Mesodermal cell (in vitro differentiated cells): ENCODE data around the gene PLEKHG5.
"Not testable (repeated sequence)": the region's sequence is repeated elsewhere in the genome, so short reads cannot be mapped to it uniquely, and the experiment has no call there.

Experiments used
- H3K27ac ChIP-seq: 2 replicates; pipeline ENCODE4 v1.7.0; 2013; ENCODE audit warnings: mild to moderate bottlenecking, low read depth, low read length, moderate library complexity; ENCODE audit not compliant: severe bottlenecking
- H3K36me3 ChIP-seq: 2 replicates; pipeline ENCODE4 v1.7.1; 2013; ENCODE audit warnings: mild to moderate bottlenecking, low read length, moderate library complexity; ENCODE audit not compliant: control insufficient read depth, insufficient read depth
- H3K4me1 ChIP-seq: one replicate; pipeline ENCODE4 v1.7.1; 2013; ENCODE audit warnings: mild to moderate bottlenecking, low read length; ENCODE audit not compliant: insufficient read depth, control insufficient read depth, poor library complexity, severe bottlenecking
- H3K4me3 ChIP-seq: 2 replicates; pipeline ENCODE4 v1.7.0; 2013; ENCODE audit warnings: low read length, control low read depth, mild to moderate bottlenecking; ENCODE audit not compliant: insufficient read depth, poor library complexity, severe bottlenecking; ENCODE audit errors: extremely low read depth
- H3K9me3 ChIP-seq: 2 replicates; pipeline ENCODE4 v1.7.1; 2013; ENCODE audit warnings: mild to moderate bottlenecking, low read length, moderate library complexity; ENCODE audit not compliant: control insufficient read depth
- WGBS, 2 experiments: methylation state at CpG; one replicate each; pipeline ENCODE4 v1.1.5; 2013; ENCODE audit warnings: missing lambda C conversion rate in 2 of 2; ENCODE audit not compliant: insufficient coverage in 2 of 2; 5-methylcytosine and 5-hydroxymethylcytosine counted together

PLEKHG5 gene

DNA sequence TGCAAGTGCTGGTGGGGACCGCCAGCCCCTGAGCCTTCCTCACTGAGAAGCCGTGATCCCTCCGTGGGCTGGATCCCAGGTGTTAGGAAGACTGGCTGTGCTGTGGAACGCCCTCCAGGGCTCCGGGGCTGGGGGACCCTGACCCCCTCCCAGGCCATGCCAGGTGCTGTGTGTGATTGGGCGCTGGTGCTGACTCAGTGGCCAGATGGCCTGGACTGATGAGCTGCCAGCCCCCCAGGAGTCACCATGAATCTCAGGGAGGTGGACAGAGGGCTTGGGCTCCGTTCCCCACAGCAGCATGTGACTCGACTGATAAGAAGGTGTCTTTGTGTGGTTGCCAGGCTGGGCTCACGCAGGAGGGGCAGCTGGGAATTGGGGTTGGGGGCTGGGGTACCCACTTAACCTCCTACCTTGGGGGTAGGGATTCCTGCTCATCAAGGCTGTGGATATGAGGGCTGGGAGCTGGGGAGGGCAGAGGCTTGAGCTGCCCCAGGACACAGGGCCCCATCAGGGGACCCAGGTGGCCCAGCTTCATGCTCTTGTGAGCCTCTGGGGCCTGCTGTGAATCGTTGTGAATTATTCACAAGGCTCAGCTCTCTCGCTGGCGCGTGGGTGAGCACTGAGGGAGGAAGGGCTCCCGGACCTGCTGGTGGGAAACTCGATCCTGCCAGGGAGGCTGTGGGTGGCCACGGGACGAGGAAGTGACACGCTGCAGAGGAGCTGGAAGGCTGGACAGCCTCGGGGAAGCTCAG, 61.6 kb downstream of the PLEKHG5 start:
- H3K36me3 ChIP-seq, H3K9me3 ChIP-seq, H3K4me3 ChIP-seq, H3K4me1 ChIP-seq, H3K27ac ChIP-seq: not testable (repeated sequence)
- 59 to 63% methylated on average over 8 to 13 of the region's 19 CpGs for WGBS, 2 experiments

DNA sequence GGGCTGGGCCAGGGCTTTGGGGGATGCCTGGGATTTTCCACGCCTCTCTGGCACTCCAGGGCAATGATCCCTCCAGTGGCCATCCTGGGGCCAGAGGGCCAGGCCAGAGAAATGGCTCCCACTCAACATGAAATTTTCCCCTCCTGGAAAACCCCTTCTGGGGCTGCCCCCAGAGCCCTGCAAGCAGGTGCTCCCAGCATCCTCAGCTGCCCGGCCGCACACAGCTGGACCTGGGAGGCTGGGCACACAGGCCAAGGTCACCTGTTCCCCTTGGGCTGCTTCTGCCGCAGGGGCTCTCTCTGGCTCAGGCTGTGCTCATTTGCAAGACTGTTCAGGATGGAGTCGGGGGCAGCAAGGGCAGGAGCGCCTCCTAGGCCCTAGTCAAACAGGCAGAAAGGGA, 63.0 kb downstream of the PLEKHG5 start:
- not testable (repeated sequence) for H3K9me3 ChIP-seq, H3K4me1 ChIP-seq, H3K27ac ChIP-seq, H3K36me3 ChIP-seq, H3K4me3 ChIP-seq
- WGBS, 2 experiments = 56 to 68% methylated on average over 3 to 4 of the region's 6 CpGs

DNA sequence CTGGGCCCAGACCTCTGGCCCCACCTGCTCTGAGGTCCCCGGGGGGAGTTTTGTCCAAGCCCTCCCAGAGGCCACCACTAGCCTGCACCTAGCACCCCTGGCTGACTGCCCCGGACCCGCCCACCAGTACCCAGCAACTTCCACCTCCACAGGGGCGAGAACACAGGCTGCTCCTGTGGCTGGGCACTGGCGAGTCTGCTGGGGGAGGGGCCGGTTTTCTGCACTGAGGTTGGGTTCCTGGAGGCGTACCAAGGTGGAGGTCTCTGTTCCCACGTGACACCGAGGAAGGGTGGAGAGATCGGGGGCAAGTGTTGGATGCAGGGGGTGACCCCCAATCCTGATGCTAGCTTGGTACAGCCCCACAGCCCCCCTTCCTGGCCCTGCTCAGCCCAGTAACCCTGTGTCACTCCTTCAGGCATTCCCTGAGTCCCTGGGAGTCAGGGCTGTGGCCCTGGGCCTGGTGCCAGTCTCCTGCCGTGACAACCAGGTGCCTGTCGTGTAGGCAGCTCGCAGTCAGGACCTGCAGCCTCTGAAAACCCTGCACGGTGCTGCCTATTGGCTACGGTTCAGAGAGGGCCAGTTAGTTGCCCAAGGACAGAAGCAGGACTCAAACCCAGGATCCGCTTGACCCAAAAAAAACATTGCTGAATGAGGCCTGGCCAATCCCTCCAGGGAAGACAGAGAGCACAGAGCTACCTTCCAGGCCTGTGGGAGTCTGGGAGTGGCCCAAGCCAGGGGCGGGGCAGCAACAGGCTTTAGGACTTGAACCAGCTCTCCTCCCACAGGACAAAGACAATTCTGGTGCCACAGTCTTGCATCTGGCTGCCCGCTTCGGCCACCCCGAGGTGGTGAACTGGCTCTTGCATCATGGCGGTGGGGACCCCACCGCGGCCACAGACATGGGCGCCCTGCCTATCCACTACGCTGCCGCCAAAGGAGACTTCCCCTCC, 63.8 kb downstream of the PLEKHG5 start:
- H3K27ac ChIP-seq = no peak overlapping the region
- H3K4me1 ChIP-seq = peaks cover 6% of the 10 kb centered on the region
- H3K4me3 ChIP-seq = no peak overlapping the region
- H3K9me3 ChIP-seq = no peaks in the 10 kb centered on the region
- no peaks in the 10 kb centered on the region for H3K36me3 ChIP-seq
- 86% methylated on average over 15 to 22 of the region's 26 CpGs for WGBS, 2 experiments

DNA sequence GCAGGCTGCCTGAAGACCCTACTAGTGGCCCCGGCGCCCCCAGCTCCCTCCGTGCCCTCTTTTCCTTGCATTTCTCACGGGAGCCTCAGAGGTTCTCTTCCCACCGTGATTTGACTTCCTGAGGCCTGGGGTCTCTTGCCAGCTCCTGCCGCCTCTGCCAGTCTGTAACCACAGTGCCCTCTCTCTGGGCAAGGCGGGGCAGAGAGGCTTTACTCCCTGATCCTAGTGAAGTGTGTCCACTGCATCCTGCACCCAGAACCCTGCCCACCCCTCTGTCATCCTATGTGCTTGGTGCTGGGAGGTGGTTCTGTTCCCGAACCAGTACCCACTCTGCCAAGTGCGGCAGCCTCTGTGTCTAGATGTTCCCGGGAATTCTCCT, 64.5 kb downstream of the PLEKHG5 start:
- 91 to 94% methylated on average over 7 to 8 of the region's 10 CpGs for WGBS, 2 experiments
- H3K4me1 ChIP-seq = peaks cover 6% of the 10 kb centered on the region
- no peak overlapping the region for H3K4me3 ChIP-seq
- no peaks in the 10 kb centered on the region for H3K9me3 ChIP-seq
- H3K36me3 ChIP-seq = no peaks in the 10 kb centered on the region
- H3K27ac ChIP-seq = no peak overlapping the region

DNA sequence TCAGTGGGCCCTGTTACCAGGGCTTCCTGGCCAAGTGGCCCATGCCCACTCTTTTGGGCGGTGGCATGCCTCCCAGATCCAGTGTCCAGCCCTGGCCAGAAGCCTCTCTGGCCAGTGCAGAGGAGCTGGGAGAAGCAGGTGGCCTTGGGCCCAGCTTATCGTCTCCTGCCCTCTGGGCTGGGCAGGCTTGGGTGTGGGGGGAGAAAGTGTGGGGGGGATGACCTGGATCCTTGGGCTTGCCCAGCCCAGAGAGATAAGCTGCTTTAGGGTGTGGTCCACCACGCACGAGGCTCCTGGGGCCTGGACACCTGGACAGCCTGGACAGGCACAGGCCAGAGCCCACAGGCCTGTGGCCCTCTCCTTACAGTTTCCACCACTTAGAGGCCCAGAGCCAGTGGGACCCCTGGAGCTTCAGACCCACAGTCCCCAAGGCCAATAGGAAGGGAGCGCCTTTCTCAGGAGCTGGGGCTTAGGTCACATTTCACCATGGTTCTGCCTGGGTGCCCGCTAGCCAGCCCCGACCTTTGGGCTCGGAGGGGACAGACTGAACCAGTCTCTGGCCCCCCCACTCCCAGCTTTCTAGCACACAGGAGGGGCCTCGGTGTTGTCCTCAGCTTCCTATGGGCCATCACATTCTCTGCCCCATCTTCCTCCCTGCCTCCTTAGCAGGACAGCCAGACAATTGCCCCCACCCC, 65.0 kb downstream of the PLEKHG5 start:
- Histone ChIP-seq H3K36me3 (no peaks in the 10 kb centered on the region), H3K27ac (no peak overlapping the region), H3K9me3 (no peaks in the 10 kb centered on the region), H3K4me1 (peaks cover 6% of the 10 kb centered on the region), H3K4me3 (no peak overlapping the region)
- 94 to 99% methylated on average over 7 to 9 of the region's 9 CpGs for WGBS, 2 experiments

DNA sequence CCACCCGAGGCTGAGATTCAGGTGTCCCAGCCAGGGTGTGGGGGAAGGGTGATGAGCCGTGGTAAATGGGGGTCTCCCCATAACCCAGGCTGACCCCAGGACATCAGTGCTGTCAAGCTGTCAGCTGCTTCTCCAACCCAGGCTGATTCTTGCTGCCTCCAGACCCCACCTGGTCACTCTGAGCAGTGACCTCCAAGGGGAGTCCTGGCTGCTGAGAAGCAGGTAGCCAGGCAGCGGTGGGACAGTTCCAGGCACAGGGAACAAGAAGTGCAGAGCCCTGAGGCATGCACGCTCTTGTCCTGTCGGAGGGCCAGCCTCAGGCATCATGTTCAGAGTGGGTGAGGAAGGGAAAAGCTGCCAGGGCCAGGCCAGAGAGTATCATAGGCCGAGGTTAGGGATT, 65.8 kb downstream of the PLEKHG5 start:
- H3K36me3 ChIP-seq = no peaks in the 10 kb centered on the region
- no peak overlapping the region for H3K4me3 ChIP-seq
- no peak overlapping the region for H3K27ac ChIP-seq
- 89 to 91% methylated on average over 5 to 6 of the region's 6 CpGs for WGBS, 2 experiments
- H3K4me1 ChIP-seq = peaks cover 8% of the 10 kb centered on the region
- no peaks in the 10 kb centered on the region for H3K9me3 ChIP-seq

DNA sequence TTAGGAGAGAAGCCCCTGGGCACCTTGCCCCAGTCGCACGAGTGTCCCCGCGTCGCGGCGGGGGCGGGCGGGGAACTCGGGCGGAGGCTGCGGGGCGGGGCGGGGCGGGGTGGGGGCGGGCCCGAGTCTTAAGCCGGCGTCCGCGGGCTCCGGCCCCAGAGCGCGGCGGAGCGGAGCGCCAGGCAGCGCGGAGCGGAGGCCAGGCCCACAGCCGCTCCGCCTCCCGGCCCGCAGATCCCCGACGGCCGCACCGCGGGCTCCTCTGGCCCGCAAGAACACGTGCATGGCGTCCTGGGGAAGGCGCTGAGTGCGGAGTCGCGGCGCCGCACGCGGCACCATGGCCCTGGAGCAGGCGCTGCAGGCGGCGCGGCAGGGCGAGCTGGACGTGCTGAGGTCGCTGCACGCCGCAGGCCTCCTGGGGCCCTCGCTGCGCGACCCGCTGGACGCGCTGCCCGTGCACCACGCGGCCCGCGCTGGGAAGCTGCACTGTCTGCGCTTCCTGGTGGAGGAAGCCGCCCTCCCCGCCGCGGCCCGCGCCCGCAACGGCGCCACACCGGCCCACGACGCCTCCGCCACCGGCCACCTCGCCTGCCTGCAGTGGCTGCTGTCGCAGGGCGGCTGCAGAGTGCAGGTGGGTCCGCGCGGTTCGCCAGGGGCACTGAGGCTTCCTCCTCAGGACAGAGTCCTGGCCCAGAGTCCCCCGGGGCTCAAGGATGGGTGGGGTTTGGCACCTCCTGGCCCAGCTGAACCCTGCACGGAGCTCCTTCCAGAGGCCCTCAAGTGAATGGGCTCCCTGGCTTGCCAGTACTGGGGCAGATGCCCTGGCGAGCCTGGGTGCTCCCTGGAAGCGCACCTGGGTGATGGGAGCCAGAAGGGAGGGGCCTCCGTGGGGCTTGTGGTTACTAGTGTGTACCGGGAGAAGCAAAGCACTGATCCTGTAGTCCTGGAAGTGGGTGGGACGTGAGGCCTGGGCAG, 66.6 kb downstream of the PLEKHG5 start, which contains the start of gene ESPN:
TSS of gene ESPN (plus strand) at position 158 of the 975 bp plus-strand sequence. CDS start at position 338, 180 bp downstream.
- 12 to 13% methylated on average over 72 to 98 of the region's 99 CpGs for WGBS, 2 experiments
- H3K27ac ChIP-seq = no peak within 1 kb of the TSS
- H3K36me3 ChIP-seq = no peaks in the 10 kb centered on the region
- H3K4me3 ChIP-seq = no peak within 1 kb of the TSS
- H3K9me3 ChIP-seq = no peaks in the 10 kb centered on the region
- peaks cover 12% of the 10 kb centered on the region for H3K4me1 ChIP-seq

DNA sequence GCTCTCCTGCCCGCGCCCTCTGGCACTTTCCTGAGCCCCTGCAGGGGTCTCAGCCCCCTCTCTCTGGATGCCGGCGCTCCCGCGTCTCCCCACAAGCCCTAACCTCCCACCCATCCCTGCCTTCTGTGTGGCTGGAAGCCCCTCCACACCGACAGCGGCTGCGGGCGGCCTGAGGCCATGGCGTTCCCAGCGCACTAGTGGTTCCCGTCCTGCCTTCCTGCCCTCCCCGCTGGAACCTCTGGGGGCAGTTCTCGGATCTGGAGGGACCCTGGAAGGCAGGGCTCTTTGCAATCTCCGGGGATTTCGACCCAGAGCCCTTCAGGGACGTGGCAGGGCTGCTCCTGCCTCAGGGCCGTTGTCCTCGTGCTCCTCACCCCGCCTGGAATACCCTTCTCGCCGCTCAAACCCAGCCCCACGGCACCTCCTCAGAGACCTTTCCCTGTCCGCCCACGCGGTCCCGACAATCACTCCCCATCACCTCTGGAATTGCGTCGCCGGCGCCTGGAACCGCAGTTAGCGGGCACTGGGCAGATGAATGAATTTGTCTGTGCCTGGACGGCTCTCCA, 67.4 kb downstream of the PLEKHG5 start:
- Histone ChIP-seq H3K9me3 (no peaks in the 10 kb centered on the region), H3K27ac (no peak overlapping the region), H3K36me3 (no peaks in the 10 kb centered on the region), H3K4me1 (peaks cover 12% of the 10 kb centered on the region), H3K4me3 (no peak overlapping the region)
- WGBS, 2 experiments = 6 to 9% methylated on average over 28 to 33 of the region's 35 CpGs

DNA sequence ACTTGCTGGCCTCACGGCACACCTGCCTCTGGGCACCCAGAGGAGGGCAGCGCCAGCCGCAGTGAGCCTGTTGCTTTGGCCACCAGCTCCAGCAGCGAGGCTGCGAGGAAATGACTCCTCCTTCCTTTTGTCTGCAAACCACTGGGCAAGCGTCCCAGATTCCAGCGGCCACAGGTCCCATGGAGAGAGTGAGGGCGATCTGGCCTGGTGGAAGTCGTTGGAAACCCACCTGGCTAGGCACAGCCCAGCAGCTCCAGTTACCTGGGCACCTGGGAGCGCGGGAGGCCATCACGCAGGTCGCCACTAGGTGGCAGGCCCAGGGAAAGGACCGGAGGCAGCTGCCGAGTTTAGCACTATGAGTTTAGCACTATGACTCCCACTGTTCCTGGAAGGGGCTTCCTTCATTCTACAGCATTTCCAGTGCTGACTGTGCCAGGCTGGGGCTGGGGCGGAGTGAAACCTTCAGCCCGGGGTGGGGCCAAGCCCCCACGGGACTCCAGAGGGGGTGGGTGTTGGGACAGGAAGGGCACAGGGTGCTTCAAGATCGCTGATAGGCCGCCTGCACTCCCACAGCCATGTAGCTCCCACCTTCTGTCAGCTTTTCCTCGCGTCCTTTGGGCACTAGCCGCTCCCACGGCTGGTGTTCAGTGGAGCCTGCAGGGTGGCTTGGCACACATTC, 68.0 kb downstream of the PLEKHG5 start:
- Histone ChIP-seq H3K4me3 (no peak overlapping the region), H3K9me3 (no peaks in the 10 kb centered on the region), H3K36me3 (no peaks in the 10 kb centered on the region), H3K4me1 (peaks cover 12% of the 10 kb centered on the region), H3K27ac (no peak overlapping the region)
- 16 to 22% methylated on average over 17 to 20 of the region's 24 CpGs for WGBS, 2 experiments
